ENCODE results near the gene GHRHR.

Gene GHRHR

DNA sequence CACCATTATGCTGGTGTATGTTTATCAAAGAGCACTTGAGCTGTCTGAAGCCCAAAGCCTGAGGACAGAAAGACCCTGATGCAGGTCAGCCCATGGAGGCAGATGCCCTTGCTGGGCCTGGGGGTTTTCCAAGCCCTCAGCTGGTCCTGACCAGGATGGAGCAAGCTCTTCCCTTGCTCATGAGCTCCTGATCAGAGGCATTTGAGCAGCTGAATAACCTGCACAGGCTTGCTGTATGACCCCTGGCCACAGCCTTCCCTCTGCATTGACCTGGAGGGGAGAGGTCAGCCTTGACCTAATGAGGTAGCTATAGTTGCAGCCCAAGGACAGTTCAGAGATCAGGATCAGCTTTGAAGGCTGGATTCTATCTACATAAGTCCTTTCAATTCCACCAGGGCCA, 39.1 kb upstream of the GHRHR start:
- Mint-ChIP-seq H3K4me3 (no peak overlapping the region), H3K27ac (no peak overlapping the region), H3K27me3 (no peaks in the 10 kb centered on the region), H3K36me3 (no peaks in the 10 kb centered on the region), H3K9me3 (peaks cover 8% of the 10 kb centered on the region), H3K4me1 (no peaks in the 10 kb centered on the region)
- no peak for ATAC-seq

- Mint-ChIP-seq H3K4me1 (no peaks in the 10 kb centered on the region), H3K4me3 (no peak overlapping the region), H3K36me3 (no peaks in the 10 kb centered on the region), H3K27me3 (no peaks in the 10 kb centered on the region), H3K27ac (no peak overlapping the region), H3K9me3 (peaks cover 8% of the 10 kb centered on the region)
- ATAC-seq: no peak
Observed at GRCh38 chr7:30925117-30925516, 38.6 kb upstream of the GHRHR start.

- no peak for ATAC-seq
- H3K27ac Mint-ChIP-seq: no peak overlapping the region
- H3K4me1 Mint-ChIP-seq: no peaks in the 10 kb centered on the region
- no peaks in the 10 kb centered on the region for H3K27me3 Mint-ChIP-seq
- no peaks in the 10 kb centered on the region for H3K36me3 Mint-ChIP-seq
- H3K4me3 Mint-ChIP-seq: no peak overlapping the region
- peaks cover 8% of the 10 kb centered on the region for H3K9me3 Mint-ChIP-seq
Observed at GRCh38 chr7:30925913-30926312, 37.8 kb upstream of the GHRHR start.

- Mint-ChIP-seq H3K4me1 (no peaks in the 10 kb centered on the region), H3K27me3 (no peaks in the 10 kb centered on the region), H3K36me3 (no peaks in the 10 kb centered on the region), H3K4me3 (no peak overlapping the region), H3K9me3 (peaks cover 8% of the 10 kb centered on the region), H3K27ac (no peak overlapping the region)
- ATAC-seq: no peak
Observed at GRCh38 chr7:30926313-30926712, 37.4 kb upstream of the GHRHR start.

- Mint-ChIP-seq H3K4me1 (no peaks in the 10 kb centered on the region), H3K9me3 (peaks cover 8% of the 10 kb centered on the region), H3K4me3 (no peak overlapping the region), H3K27ac (no peak overlapping the region), H3K36me3 (no peaks in the 10 kb centered on the region), H3K27me3 (no peaks in the 10 kb centered on the region)
- ATAC-seq: no peak
Observed at GRCh38 chr7:30927040-30927439, 36.7 kb upstream of the GHRHR start.

DNA sequence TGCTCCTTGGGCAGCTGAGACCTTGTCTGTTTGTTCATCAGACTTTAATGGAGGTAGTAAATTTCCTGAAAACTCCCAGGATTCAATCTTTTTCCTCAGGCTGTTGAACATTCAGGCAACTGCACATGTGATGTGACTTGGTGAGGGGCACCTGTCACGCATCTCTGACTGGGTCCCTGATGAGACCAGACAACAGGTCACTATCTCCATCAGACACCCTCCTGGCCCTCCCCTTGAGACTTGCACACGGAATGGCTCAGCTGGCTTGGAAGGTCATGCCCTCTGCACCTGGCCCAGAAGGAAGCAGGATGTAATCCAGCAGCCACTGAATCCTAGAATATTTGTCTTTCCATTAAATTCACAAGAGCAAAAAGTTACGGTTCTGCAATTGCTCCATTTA, 36.2 kb upstream of the GHRHR start:
- no peaks in the 10 kb centered on the region for H3K36me3 Mint-ChIP-seq
- no peak overlapping the region for H3K27ac Mint-ChIP-seq
- no peak for ATAC-seq
- no peaks in the 10 kb centered on the region for H3K4me1 Mint-ChIP-seq
- no peaks in the 10 kb centered on the region for H3K27me3 Mint-ChIP-seq
- H3K9me3 Mint-ChIP-seq: peaks cover 8% of the 10 kb centered on the region
- no peak overlapping the region for H3K4me3 Mint-ChIP-seq

GRCh38 chr7:30928254-30928872, 35.4 kb upstream of the GHRHR start:
- no peaks in the 10 kb centered on the region for H3K27me3 Mint-ChIP-seq
- H3K4me1 Mint-ChIP-seq: no peaks in the 10 kb centered on the region
- no peak overlapping the region for H3K4me3 Mint-ChIP-seq
- H3K36me3 Mint-ChIP-seq: no peaks in the 10 kb centered on the region
- H3K9me3 Mint-ChIP-seq: peaks cover 8% of the 10 kb centered on the region
- ATAC-seq: no peak
- no peak overlapping the region for H3K27ac Mint-ChIP-seq

DNA sequence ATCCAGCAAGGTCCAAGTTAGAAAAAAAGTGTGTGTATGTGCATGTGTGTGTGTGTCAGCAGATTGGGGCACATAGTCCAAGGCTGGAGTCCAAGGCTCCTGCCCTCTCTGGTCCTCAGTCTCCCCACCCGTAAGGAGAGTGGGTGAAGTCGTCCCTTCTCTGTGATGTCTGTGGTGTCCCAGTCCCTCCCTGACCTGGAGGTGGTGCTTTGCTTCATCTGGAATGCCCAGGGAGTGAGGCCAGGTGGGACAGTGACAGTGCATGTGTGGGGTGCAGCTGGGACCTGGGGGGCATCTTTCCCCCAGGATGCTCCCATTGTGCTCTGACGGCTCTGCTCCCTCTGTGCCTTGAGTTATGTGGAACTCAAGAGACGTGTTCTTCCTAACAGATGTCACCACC, 34.1 kb upstream of the GHRHR start:
- Mint-ChIP-seq H3K36me3 (no peaks in the 10 kb centered on the region), H3K9me3 (peaks cover 8% of the 10 kb centered on the region), H3K4me3 (no peak overlapping the region), H3K27ac (no peak overlapping the region), H3K4me1 (no peaks in the 10 kb centered on the region), H3K27me3 (no peaks in the 10 kb centered on the region)
- ATAC-seq: no peak

DNA sequence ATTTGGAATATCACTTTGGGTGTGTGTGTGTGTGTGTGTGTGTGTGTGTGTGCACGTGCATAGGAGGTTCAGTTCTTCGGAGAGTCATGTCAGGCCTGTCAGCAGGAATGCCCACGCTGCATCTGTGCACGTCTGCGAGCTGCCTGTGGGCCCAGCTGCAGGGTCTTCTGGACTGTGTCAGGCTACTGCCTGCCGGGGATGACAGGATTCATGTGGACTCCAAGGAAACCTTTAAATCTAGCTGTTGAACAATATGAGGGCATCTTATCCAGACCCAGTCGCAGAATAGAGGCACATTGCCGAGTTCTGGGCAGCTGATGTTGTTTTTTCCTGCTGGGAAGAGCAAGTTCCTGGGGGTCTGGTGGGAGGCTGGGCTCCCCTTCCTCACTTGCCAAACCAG, 33.1 kb upstream of the GHRHR start:
- no peaks in the 10 kb centered on the region for H3K4me1 Mint-ChIP-seq
- ATAC-seq: no peak
- H3K9me3 Mint-ChIP-seq: peaks cover 8% of the 10 kb centered on the region
- H3K27ac Mint-ChIP-seq: no peak overlapping the region
- peaks cover 9% of the 10 kb centered on the region for H3K27me3 Mint-ChIP-seq
- H3K4me3 Mint-ChIP-seq: no peak overlapping the region
- H3K36me3 Mint-ChIP-seq: no peaks in the 10 kb centered on the region

DNA sequence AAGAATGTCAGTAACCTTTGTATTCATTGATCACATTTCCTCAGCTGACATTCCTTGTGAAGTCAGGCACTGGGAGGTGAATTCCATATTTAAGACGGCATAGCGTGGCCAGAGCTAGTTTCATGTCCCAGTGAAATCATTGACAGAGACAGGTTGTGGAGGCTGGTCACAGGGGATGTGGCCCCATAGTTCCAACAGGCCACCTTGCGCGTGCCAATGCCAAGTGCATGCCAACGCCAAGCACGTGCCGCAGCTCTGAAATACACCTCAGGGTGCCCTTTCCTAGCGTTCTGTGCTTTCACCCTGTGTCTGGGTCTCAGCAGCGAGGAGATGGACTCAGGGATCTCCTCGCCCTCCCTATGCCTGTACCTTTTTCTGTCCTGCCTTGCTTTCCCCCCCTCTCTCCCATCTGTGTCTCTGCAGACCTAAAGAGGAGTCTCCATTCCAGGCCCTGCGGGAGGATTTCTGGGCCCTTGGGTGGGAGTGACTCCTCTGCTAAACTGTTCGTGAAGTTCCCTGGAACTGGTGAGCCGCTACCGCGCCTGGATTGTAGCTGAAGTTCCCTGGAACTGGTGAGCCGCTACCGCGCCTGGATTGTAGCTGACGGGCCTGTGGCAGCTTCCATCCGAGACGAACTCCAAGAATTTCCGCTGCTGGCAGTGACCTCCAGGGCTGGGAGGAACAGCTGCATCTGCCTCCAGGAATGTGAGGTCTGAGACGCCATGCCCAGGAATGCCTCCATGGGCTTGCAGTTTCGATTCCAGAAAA, 32.4 kb upstream of the GHRHR start:
- peaks cover 8% of the 10 kb centered on the region for H3K9me3 Mint-ChIP-seq
- no peak for ATAC-seq
- H3K27me3 Mint-ChIP-seq: peaks cover 11% of the 10 kb centered on the region
- H3K4me3 Mint-ChIP-seq: no peak overlapping the region
- no peaks in the 10 kb centered on the region for H3K4me1 Mint-ChIP-seq
- no peaks in the 10 kb centered on the region for H3K36me3 Mint-ChIP-seq
- H3K27ac Mint-ChIP-seq: no peak overlapping the region

GRCh38 chr7:30931929-30932540, 31.7 kb upstream of the GHRHR start:
- Mint-ChIP-seq H3K4me3 (no peak overlapping the region), H3K36me3 (no peaks in the 10 kb centered on the region), H3K4me1 (no peaks in the 10 kb centered on the region), H3K27ac (no peak overlapping the region), H3K9me3 (peaks cover 2% of the 10 kb centered on the region), H3K27me3 (peaks cover 18% of the 10 kb centered on the region)
- no peak for ATAC-seq

- H3K4me1 Mint-ChIP-seq: no peaks in the 10 kb centered on the region
- H3K9me3 Mint-ChIP-seq: no peaks in the 10 kb centered on the region
- peaks cover 22% of the 10 kb centered on the region for H3K27me3 Mint-ChIP-seq
Observed at GRCh38 chr7:30932562-30932961, 31.2 kb upstream of the GHRHR start.

DNA sequence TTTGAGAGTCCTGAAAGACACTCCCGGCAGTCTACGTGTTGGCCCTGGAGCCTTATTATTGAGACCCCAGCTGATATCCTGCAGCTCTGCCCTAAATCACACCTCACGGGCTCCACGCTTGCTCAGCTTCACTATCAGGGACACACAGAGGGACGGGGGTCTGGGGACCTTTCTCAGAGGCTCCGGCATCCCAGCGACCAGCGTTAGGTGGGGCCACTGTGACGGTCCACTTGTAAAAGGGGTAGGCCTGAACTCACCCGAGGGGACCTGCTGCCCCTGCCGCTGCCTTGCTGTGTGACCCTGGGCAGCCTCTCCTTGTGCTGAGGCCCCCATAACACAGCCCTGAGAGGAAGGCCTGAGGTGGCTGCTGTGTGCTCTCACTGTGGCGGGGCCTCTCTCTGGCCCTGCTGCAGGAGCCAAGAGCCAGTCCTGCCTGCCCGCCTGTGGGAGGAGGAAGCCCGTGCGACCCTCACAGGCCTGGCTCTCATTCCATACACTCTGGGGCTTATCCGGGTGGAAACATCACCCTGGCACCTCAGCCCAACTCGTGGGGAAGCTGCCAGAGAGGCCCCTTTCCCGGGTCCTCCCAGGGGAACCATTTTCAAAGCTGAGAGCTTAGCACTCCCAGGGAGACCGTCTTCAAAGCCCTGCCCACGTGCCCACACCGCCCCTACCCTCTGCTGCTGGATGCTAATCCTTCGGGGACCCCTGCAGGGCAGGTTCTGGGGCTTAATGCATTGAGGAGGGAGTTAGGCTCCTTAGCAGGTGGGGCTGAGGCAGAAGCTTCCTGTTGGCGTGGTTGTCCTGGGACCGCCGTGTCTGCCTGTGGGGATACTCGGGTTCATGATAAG, 30.4 kb upstream of the GHRHR start:
- Mint-ChIP-seq H3K4me3 (no peak overlapping the region), H3K36me3 (no peaks in the 10 kb centered on the region), H3K4me1 (no peaks in the 10 kb centered on the region), H3K27me3 (peaks cover 30% of the 10 kb centered on the region), H3K27ac (no peak overlapping the region), H3K9me3 (no peaks in the 10 kb centered on the region)
- no peak for ATAC-seq

More at GRCh38 chr7:30932562-30932961, 31.2 kb upstream of the GHRHR start:
- no peak for ATAC-seq
- Mint-ChIP-seq H3K36me3 (no peaks in the 10 kb centered on the region), H3K4me3 (no peak overlapping the region), H3K27ac (no peak overlapping the region)

GRCh38 chr7:30934225-30934624, 29.5 kb upstream of the GHRHR start:
- Mint-ChIP-seq H3K4me3 (no peak overlapping the region), H3K4me1 (no peaks in the 10 kb centered on the region), H3K9me3 (no peaks in the 10 kb centered on the region), H3K27me3 (peaks cover 38% of the 10 kb centered on the region), H3K36me3 (no peaks in the 10 kb centered on the region), H3K27ac (no peak overlapping the region)
- ATAC-seq: no peak
